B cell (primary cell): ENCODE results near the gene MEGF11. TPM values are rescaled to one million over a fixed set of nuclear protein-coding genes. Genes with fewer than 3 reads are reported as not detected.

Experiments used
- ATAC-seq: fragments of 200-7000 bp; cut with Tn5 transposase; one replicate; pipeline ENCODE4 v1.10.0; 2021; ENCODE audit warnings: low read depth, mild to moderate bottlenecking, moderate number of reproducible peaks, moderate library complexity
- CTCF ChIA-PET: fragments of 350-600 bp; sonication (Branson Sonifier 250); formaldehyde crosslinking; loops from one replicate; lab custom pipeline; 2021; ENCODE audit warnings: antibody characterized with exemption, inconsistent platforms; lab: Charles Lee
- POLR2A ChIA-PET: fragments of 350-600 bp; sonication (Branson Sonifier 250); formaldehyde crosslinking; loops from one replicate; lab custom pipeline; 2021; ENCODE audit warnings: antibody characterized with exemption; lab: Charles Lee
- DNase-seq: peaks from one replicate; pipeline ENCODE4 v3.0.0; 2013
- H2AFZ ChIP-seq: 2 replicates; pipeline ENCODE4 v1.6.1; 2012; ENCODE audit warnings: mild to moderate bottlenecking, low read depth, low read length; ENCODE audit not compliant: insufficient read depth, poor library complexity, severe bottlenecking
- H3K27ac ChIP-seq, 2 donors: 1 replicate in 1 of 2; 2 replicates in 1 of 2; pipeline ENCODE4 v1.5.1; 2012 to 2013; ENCODE audit warnings: low read length in 2 of 2, mild to moderate bottlenecking in 2 of 2, moderate library complexity in 1 of 2
- H3K27me3 ChIP-seq, 4 experiments: fragments of 200-600 bp in 1 of 4; sonication (generic) in 1 of 4; replicated peaks in 1 of 4; 1 replicate in 2 of 4; 2 replicates in 2 of 4; pipeline versions ENCODE4 v1.6.1 to v1.7.0; 2013 to 2016; ENCODE audit warnings: low read length in 3 of 4, mild to moderate bottlenecking in 2 of 4, mixed read lengths in 1 of 4, moderate library complexity in 1 of 4; ENCODE audit not compliant: insufficient read depth in 4 of 4, control insufficient read depth in 3 of 4; ENCODE audit errors: control extremely low read depth in 1 of 4
- H3K36me3 ChIP-seq, 2 experiments: replicated peaks in 1 of 2; 1 replicate in 1 of 2; 2 replicates in 1 of 2; pipeline versions ENCODE4 v1.6.1 to v1.7.1; 2013; ENCODE audit warnings: low read length in 1 of 2; ENCODE audit not compliant: insufficient read depth in 2 of 2, control insufficient read depth in 1 of 2; ENCODE audit errors: control extremely low read depth in 1 of 2, extremely low read depth in 1 of 2
- H3K4me1 ChIP-seq, 2 donors: fragments of 200-600 bp in 1 of 2; sonication (generic) in 1 of 2; 1 replicate in 1 of 2; 2 replicates in 1 of 2; pipeline versions ENCODE4 v1.5.1 to v1.6.1; 2013 to 2017; ENCODE audit warnings: low read length in 2 of 2; ENCODE audit not compliant: control insufficient read depth in 2 of 2, insufficient read depth in 2 of 2
- H3K4me2 ChIP-seq: replicated peaks from 2 replicates; pipeline ENCODE3; 2012; ENCODE audit warnings: mild to moderate bottlenecking, low read depth, low read length; ENCODE audit not compliant: poor library complexity, severe bottlenecking
- H3K4me3 ChIP-seq, 5 experiments: fragments of 200-600 bp in 1 of 5; sonication (generic) in 1 of 5; 1 replicate in 3 of 5; 2 replicates in 2 of 5; pipeline versions ENCODE4 v1.5.1 to v1.7.0; 2011 to 2016; ENCODE audit warnings: low read length in 4 of 5, mild to moderate bottlenecking in 4 of 5, low read depth in 2 of 5, control low read depth in 1 of 5, moderate library complexity in 1 of 5; ENCODE audit not compliant: insufficient read depth in 1 of 5; ENCODE audit errors: control extremely low read depth in 1 of 5, extremely low read depth in 1 of 5
- H3K79me2 ChIP-seq: fragments of 200-600 bp; sonication (generic); one replicate; pipeline ENCODE4 v1.6.0; 2016; ENCODE audit warnings: low read length; ENCODE audit not compliant: control insufficient read depth, insufficient read depth
- H3K9ac ChIP-seq: fragments of 200-600 bp; sonication (generic); 2 replicates; pipeline ENCODE4 v1.6.1; 2017; ENCODE audit warnings: mild to moderate bottlenecking, low read length, moderate library complexity
- H3K9me3 ChIP-seq, 3 donors: one replicate each; pipeline versions ENCODE4 v1.6.1 to v1.7.1; 2013; ENCODE audit warnings: low read length in 2 of 3; ENCODE audit not compliant: control insufficient read depth in 2 of 3, insufficient read depth in 1 of 3; ENCODE audit errors: control extremely low read depth in 1 of 3
- H4K20me1 ChIP-seq: 2 replicates; pipeline ENCODE4 v1.6.0; 2012; ENCODE audit warnings: mild to moderate bottlenecking, low read length; ENCODE audit not compliant: insufficient read depth, control insufficient read depth, poor library complexity, severe bottlenecking
- H3K27ac Mint-ChIP-seq: one replicate; pipeline ENCODE4 v1.8.0; 2021; ENCODE audit warnings: mixed read lengths
- H3K27me3 Mint-ChIP-seq: one replicate; pipeline ENCODE4 v1.8.0; 2021; ENCODE audit warnings: mixed read lengths
- H3K4me1 Mint-ChIP-seq: one replicate; pipeline ENCODE4 v1.8.0; 2021; ENCODE audit warnings: mixed read lengths
- H3K4me3 Mint-ChIP-seq: one replicate; pipeline ENCODE4 v1.8.0; 2021; ENCODE audit warnings: mixed read lengths
- H3K9me3 Mint-ChIP-seq: one replicate; pipeline ENCODE4 v1.8.0; 2022; ENCODE audit warnings: mixed read lengths; ENCODE audit not compliant: insufficient read depth
- EZH2 ChIP-seq: IDR thresholded peaks from 2 replicates; pipeline ENCODE4 v1.6.1; 2012; ENCODE audit warnings: borderline replicate concordance, low read depth, mild to moderate bottlenecking, moderate library complexity, low read length; ENCODE audit not compliant: insufficient read depth, poor library complexity, severe bottlenecking
- WGBS: methylation state at CpG from one replicate; pipeline ENCODE4 v1.1.5; 2013; ENCODE audit warnings: missing lambda C conversion rate; ENCODE audit not compliant: insufficient coverage; 5-methylcytosine and 5-hydroxymethylcytosine counted together
- intact Hi-C: fragments of 100-400 bp; cut with micrococcal nuclease; formaldehyde crosslinking; loops from one replicate; pipeline ENCODE4 v1.10.0; 2022
- polyA plus RNA-seq: library from polyadenylated mRNA; depleted of rRNA; stranded (reverse); fragments of >200 nt; gene quantifications from 2 replicates; pipeline ENCODE4 v1.2.3, GENCODE V29; 2012
- total RNA-seq, 2 donors: library from RNA; stranded (reverse); fragments of 120-200 nt in 1 of 2; gene quantifications; 1 replicate in 1 of 2; 2 replicates in 1 of 2; pipeline versions ENCODE4 v1.2.3 to v1.2.4, GENCODE V29; 2013 to 2022
- TF ChIP-seq, protein P1 (sequence below): fragments of 200-600 bp; IDR thresholded peaks from one replicate; pipeline ENCODE4 v1.8.0; 2022; ENCODE audit warnings: antibody characterized with exemption, mild to moderate bottlenecking

The MEGF11 gene
- total and polyA plus RNA-seq, 2 donors (not counting 1 experiment from before 2014, with no cell fraction given): 0.04 to 0.34 TPM

DNA sequence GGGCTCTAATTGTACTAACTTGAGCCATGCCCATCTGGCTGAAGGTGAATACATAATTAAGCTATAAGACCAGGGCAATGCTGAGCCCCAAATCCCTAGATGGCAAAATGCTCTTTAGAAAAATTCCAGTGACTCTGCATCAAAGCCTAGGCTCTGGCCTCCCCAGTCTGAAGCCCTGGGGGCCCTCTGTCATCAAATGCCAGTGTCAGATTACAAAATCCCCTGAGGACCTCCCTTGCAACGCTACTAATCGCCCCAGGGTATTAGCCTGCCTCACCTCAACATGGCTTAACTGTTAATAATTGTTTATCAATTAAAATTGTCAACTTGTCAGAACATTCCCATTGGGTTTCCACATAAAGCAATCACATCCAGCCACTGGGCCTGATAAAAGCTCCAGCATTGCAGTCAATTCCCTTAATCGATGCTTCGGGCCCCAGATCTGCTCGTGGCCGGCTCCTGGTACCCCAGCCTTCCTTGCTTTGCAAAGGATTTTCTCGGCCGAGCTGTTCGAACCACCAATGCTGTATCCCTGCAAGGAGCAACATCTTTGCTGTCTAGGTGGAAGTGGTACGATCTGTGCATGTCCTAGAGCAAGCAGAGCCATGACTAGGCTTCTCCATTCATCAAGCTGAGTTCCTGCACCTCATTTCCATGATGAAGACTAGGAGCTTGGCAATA, 151.7 kb downstream of the MEGF11 start:
- H3K79me2 ChIP-seq: no peaks in the 10 kb centered on the region
- 81% methylated on average over 4 of the region's 10 CpGs for WGBS
- H2AFZ ChIP-seq: no peak overlapping the region
- POLR2A ChIA-PET: no interaction called here
- H3K4me2 ChIP-seq: no peak overlapping the region
- peaks cover 0 to 4% (median under 1%) of the 10 kb centered on the region in 4 experiments for H3K27me3 ChIP-seq
- H3K27me3 Mint-ChIP-seq: peaks cover 27% of the 10 kb centered on the region
- H3K4me3 ChIP-seq: no peak overlapping the region
- no peak overlapping the region for H3K4me3 Mint-ChIP-seq
- H3K9me3 Mint-ChIP-seq: no peaks in the 10 kb centered on the region
- no peaks in the 10 kb centered on the region for H3K4me1 Mint-ChIP-seq
- H4K20me1 ChIP-seq: no peaks in the 10 kb centered on the region
- no peak for ATAC-seq
- H3K9me3 ChIP-seq: no peaks in the 10 kb centered on the region
- no peak overlapping the region for H3K27ac ChIP-seq
- no peaks in the 10 kb centered on the region for H3K4me1 ChIP-seq
- H3K27ac Mint-ChIP-seq: no peak overlapping the region
- no peak for DNase-seq
- H3K36me3 ChIP-seq: no peaks in the 10 kb centered on the region
- no peak overlapping the region for H3K9ac ChIP-seq
- CTCF ChIA-PET: no interaction called here
- intact Hi-C loops: no loop called here
- no peak for TF ChIP-seq EZH2
- TF ChIP-seq, protein P1, sequence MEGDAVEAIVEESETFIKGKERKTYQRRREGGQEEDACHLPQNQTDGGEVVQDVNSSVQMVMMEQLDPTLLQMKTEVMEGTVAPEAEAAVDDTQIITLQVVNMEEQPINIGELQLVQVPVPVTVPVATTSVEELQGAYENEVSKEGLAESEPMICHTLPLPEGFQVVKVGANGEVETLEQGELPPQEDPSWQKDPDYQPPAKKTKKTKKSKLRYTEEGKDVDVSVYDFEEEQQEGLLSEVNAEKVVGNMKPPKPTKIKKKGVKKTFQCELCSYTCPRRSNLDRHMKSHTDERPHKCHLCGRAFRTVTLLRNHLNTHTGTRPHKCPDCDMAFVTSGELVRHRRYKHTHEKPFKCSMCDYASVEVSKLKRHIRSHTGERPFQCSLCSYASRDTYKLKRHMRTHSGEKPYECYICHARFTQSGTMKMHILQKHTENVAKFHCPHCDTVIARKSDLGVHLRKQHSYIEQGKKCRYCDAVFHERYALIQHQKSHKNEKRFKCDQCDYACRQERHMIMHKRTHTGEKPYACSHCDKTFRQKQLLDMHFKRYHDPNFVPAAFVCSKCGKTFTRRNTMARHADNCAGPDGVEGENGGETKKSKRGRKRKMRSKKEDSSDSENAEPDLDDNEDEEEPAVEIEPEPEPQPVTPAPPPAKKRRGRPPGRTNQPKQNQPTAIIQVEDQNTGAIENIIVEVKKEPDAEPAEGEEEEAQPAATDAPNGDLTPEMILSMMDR: no peak

DNA sequence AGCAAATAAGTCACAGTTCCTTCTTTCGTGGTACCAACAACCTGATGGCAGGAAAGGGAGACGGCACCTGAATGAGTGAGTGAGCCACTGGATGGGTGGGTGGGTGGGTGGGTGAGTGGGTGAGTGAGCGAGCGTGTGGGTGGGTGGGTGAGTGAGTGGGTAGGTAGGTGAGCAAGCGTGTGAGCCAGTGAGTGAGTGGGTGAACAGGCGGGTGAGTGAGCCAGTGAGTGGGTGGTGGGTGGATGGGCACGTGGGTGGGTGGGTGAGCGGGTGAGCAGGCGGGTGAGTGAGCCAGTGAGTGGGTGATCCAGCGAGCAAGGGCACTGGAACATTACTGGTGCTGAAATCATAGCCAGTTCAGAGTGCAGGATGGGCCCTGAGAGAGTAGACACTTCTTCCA, 152.8 kb downstream of the MEGF11 start:
- ChIA-PET POLR2A (no interaction called here), CTCF (no interaction called here)
- no peaks in the 10 kb centered on the region for H4K20me1 ChIP-seq
- no peak overlapping the region for H2AFZ ChIP-seq
- H3K27ac Mint-ChIP-seq: no peak overlapping the region
- H3K9ac ChIP-seq: no peak overlapping the region
- DNase-seq (no peak), ATAC-seq (no peak)
- no peaks in the 10 kb centered on the region for H3K9me3 Mint-ChIP-seq
- no peak overlapping the region for H3K4me3 ChIP-seq
- no peak overlapping the region for H3K4me2 ChIP-seq
- H3K36me3 ChIP-seq: no peaks in the 10 kb centered on the region
- no peaks in the 10 kb centered on the region for H3K4me1 ChIP-seq
- TF ChIP-seq, protein P1: no peak
- no peak for TF ChIP-seq EZH2
- H3K9me3 ChIP-seq: no peaks in the 10 kb centered on the region
- H3K4me1 Mint-ChIP-seq: no peaks in the 10 kb centered on the region
- H3K4me3 Mint-ChIP-seq: no peak overlapping the region
- no peak overlapping the region for H3K27ac ChIP-seq
- H3K79me2 ChIP-seq: no peaks in the 10 kb centered on the region
- H3K27me3 ChIP-seq: no peaks in the 10 kb centered on the region
- H3K27me3 Mint-ChIP-seq: peaks cover 21% of the 10 kb centered on the region
- intact Hi-C loops: no loop called here
- 82% methylated on average over 3 of the region's 10 CpGs for WGBS
